Measurements from ENCODE around the gene MAGEA11.
"Not testable (repeated sequence)": the region's sequence is repeated elsewhere in the genome, so short reads cannot be mapped to it uniquely, and the experiment has no call there.

GRCh38 chrX:149679164-149679678 lies 32.6 kb upstream of the MAGEA11 start:
- TF ChIP-seq, protein P1, sequence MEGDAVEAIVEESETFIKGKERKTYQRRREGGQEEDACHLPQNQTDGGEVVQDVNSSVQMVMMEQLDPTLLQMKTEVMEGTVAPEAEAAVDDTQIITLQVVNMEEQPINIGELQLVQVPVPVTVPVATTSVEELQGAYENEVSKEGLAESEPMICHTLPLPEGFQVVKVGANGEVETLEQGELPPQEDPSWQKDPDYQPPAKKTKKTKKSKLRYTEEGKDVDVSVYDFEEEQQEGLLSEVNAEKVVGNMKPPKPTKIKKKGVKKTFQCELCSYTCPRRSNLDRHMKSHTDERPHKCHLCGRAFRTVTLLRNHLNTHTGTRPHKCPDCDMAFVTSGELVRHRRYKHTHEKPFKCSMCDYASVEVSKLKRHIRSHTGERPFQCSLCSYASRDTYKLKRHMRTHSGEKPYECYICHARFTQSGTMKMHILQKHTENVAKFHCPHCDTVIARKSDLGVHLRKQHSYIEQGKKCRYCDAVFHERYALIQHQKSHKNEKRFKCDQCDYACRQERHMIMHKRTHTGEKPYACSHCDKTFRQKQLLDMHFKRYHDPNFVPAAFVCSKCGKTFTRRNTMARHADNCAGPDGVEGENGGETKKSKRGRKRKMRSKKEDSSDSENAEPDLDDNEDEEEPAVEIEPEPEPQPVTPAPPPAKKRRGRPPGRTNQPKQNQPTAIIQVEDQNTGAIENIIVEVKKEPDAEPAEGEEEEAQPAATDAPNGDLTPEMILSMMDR (conservative IDR thresholded peaks at IDR 0.05; ENCODE audit: low read depth, low read length): not testable (repeated sequence)
- TF ChIP-seq SMC3 (IDR thresholded peaks at IDR 0.05; ENCODE audit: low read depth, low read length): not testable (repeated sequence)
